Mesendoderm (in vitro differentiated cells): Measurements from ENCODE around the gene ANO6.

Experiments
- DNase-seq: peaks from one replicate; pipeline ENCODE4 v3.0.0; 2013
- H2AK5ac ChIP-seq: 2 replicates; pipeline ENCODE4 v1.6.1; 2013; ENCODE audit warnings: low read length, inconsistent platforms
- H2BK120ac ChIP-seq: 2 replicates; pipeline ENCODE4 v1.6.1; 2013; ENCODE audit warnings: low read depth, mild to moderate bottlenecking, low read length, moderate library complexity, mixed read lengths
- H2BK15ac ChIP-seq: replicated peaks from 2 replicates; pipeline ENCODE4 v1.6.1; 2013; ENCODE audit warnings: low read depth, mild to moderate bottlenecking, moderate library complexity
- H2BK5ac ChIP-seq: 2 replicates; pipeline ENCODE4 v1.6.1; 2013; ENCODE audit warnings: low read length, inconsistent platforms
- H3K18ac ChIP-seq: 2 replicates; pipeline ENCODE4 v1.6.1; 2013; ENCODE audit warnings: mild to moderate bottlenecking, low read length, mixed read lengths
- H3K23ac ChIP-seq: one replicate; pipeline ENCODE4 v1.6.1; 2013; ENCODE audit warnings: low read length
- H3K27ac ChIP-seq: 2 replicates; pipeline ENCODE4 v1.5.1; 2013; ENCODE audit warnings: low read depth, mild to moderate bottlenecking, inconsistent platforms, low read length, moderate library complexity
- H3K27me3 ChIP-seq: 2 replicates; pipeline ENCODE4 v1.6.1; 2013; ENCODE audit warnings: low read length, control low read depth, mild to moderate bottlenecking, inconsistent platforms; ENCODE audit not compliant: insufficient read depth, poor library complexity
- H3K36me3 ChIP-seq: 2 replicates; pipeline ENCODE4 v1.6.1; 2013; ENCODE audit warnings: low read length, inconsistent platforms; ENCODE audit not compliant: control insufficient read depth, insufficient read depth
- H3K4ac ChIP-seq: one replicate; pipeline ENCODE4 v1.6.1; 2013; ENCODE audit warnings: low read depth, mild to moderate bottlenecking, low read length, moderate library complexity
- H3K4me1 ChIP-seq: 2 replicates; pipeline ENCODE4 v1.6.1; 2013; ENCODE audit warnings: low read depth, low read length, inconsistent platforms; ENCODE audit not compliant: control insufficient read depth
- H3K4me2 ChIP-seq: 2 replicates; pipeline ENCODE4 v1.6.1; 2013; ENCODE audit warnings: low read length
- H3K4me3 ChIP-seq: 2 replicates; pipeline ENCODE4 v1.5.1; 2013; ENCODE audit warnings: mild to moderate bottlenecking, low read length
- H3K56ac ChIP-seq: one replicate; pipeline ENCODE4 v1.6.1; 2013; ENCODE audit warnings: low read length
- H3K79me1 ChIP-seq: 2 replicates; pipeline ENCODE4 v1.6.1; 2013; ENCODE audit warnings: low read length, inconsistent platforms
- H3K79me2 ChIP-seq: 2 replicates; pipeline ENCODE4 v1.6.1; 2013; ENCODE audit warnings: mild to moderate bottlenecking, low read length; ENCODE audit not compliant: control insufficient read depth, insufficient read depth
- H3K9ac ChIP-seq: 2 replicates; pipeline ENCODE4 v1.6.1; 2013; ENCODE audit warnings: low read length, inconsistent platforms
- H4K5ac ChIP-seq: one replicate; pipeline ENCODE4 v1.6.1; 2013; ENCODE audit warnings: low read length
- H4K8ac ChIP-seq: one replicate; pipeline ENCODE4 v1.6.1; 2013; ENCODE audit warnings: low read depth, mild to moderate bottlenecking, control low read depth, low read length, moderate library complexity
- WGBS: extraction: QIAGEN DNeasy Blood & Tissue Kit; methylation state at CpG from one replicate; pipeline ENCODE4 v1.1.7; 2013; ENCODE audit warnings: low lambda C conversion rate, missing lambda C conversion rate; ENCODE audit not compliant: insufficient coverage; ENCODE audit errors: extremely low coverage; 5-methylcytosine and 5-hydroxymethylcytosine counted together

The ANO6 gene

DNA sequence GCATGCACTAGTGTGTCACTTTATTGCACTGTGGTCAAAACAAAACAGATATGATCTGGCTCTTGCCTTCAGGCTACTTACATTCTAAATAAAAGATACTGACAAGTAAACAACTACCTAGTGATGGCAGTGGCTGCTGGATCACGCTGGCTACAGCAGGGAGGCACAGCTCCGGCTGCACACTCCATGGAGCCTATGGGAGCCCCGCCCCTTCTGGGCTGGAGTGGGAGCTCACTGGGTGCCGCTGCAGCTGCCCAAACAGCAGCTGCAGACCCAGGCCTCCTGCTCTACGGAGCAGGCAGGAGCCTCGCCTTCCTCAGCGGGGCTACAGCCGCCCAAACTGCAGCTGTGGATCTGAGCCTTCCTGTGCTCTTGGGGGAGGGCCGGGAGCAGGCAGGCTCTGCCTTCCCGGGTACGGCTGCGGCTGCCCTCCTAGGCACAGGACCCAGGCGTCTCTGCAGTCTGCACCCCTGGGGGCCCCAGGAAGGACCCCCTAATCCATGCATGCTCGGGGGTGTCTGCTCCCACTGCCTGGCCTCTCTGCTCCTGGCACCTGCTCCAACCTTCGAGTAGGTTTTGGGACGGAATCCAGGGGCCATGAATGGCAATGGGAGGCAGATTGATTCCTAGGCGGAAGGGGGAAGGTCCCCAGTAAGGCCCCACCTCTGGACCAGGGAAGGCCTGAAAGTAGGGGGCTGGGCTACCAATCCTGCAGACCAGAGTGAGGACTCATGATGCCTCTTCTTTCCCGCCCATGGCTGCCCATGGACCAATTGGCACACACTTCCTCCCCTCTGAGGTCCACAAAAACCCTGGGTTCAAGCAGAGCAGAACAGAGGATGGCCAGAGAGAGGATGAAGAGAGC is 253.1 kb downstream of the ANO6 start:
- Histone ChIP-seq H3K56ac (no peak overlapping the region), H3K23ac (no peak overlapping the region), H3K79me1 (no peaks in the 10 kb centered on the region), H3K4ac (no peak overlapping the region), H3K9ac (no peak overlapping the region), H3K79me2 (no peaks in the 10 kb centered on the region), H2BK120ac (no peak overlapping the region), H2BK15ac (no peak overlapping the region), H3K27me3 (no peaks in the 10 kb centered on the region), H3K4me1 (no peaks in the 10 kb centered on the region), H3K36me3 (no peaks in the 10 kb centered on the region), H2BK5ac (no peak overlapping the region), H3K27ac (no peak overlapping the region), H2AK5ac (no peak overlapping the region), H4K8ac (no peak overlapping the region), H4K5ac (no peak overlapping the region), H3K4me2 (no peak overlapping the region), H3K18ac (no peak overlapping the region), H3K4me3 (no peak overlapping the region)
- WGBS = no CpG with 5 or more reads among the region's 18 CpGs
- DNase-seq = no peak

DNA sequence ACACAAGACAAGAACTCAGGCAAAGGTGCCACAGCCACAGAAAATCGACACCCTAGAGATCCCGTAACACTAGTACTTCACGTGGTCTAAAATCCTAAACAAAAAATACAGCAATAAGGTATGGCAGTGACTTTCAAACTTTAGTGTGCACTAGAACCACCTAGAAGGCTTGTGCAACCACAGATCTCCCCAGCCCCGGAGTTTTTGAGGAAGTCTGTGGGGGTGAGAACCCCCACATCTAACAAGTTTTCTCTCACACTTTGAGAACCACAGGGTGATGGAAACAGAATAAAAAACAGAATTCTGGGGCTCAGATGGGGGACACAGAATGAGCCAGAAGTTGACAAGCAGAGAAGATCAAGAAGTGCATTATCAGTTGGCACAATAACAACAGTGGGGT is 254.0 kb downstream of the ANO6 start:
- Histone ChIP-seq H3K18ac (no peak overlapping the region), H2BK120ac (no peak overlapping the region), H3K79me2 (no peaks in the 10 kb centered on the region), H3K27me3 (no peaks in the 10 kb centered on the region), H2BK5ac (no peak overlapping the region), H2BK15ac (no peak overlapping the region), H3K4me1 (no peaks in the 10 kb centered on the region), H4K8ac (no peak overlapping the region), H3K4ac (no peak overlapping the region), H2AK5ac (no peak overlapping the region), H3K23ac (no peak overlapping the region), H3K4me3 (no peak overlapping the region), H4K5ac (no peak overlapping the region), H3K36me3 (no peaks in the 10 kb centered on the region), H3K4me2 (no peak overlapping the region), H3K56ac (no peak overlapping the region), H3K79me1 (no peaks in the 10 kb centered on the region), H3K9ac (no peak overlapping the region), H3K27ac (no peak overlapping the region)
- DNase-seq = no peak
- WGBS = no CpG with 5 or more reads among the region's 4 CpGs

DNA sequence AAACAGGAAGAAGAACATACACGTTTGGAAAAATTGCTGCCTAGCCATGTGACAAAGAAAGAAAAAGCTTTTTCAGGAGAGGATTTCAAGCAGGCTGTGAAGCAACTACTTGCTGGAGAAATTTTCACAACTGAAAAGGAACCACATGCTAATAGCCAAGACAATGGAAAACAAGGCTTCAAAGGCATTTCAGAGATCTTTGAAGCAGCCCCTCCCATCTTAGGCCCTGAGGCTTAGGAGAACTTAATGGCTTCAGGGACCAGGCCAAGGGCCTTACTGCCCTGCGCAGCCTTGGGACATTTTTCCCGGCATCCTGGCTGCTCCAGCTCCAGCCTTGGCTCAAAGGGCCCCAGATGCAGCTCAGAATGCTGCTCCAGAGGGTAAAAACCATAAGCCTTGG is 257.7 kb downstream of the ANO6 start:
- no peak overlapping the region for H2AK5ac ChIP-seq
- H3K56ac ChIP-seq = no peak overlapping the region
- H3K27ac ChIP-seq = no peak overlapping the region
- H3K4ac ChIP-seq = no peak overlapping the region
- no peaks in the 10 kb centered on the region for H3K4me1 ChIP-seq
- H3K4me3 ChIP-seq = no peak overlapping the region
- WGBS = no CpG with 5 or more reads among the region's 3 CpGs
- no peaks in the 10 kb centered on the region for H3K79me2 ChIP-seq
- DNase-seq = peak; percentile 27
- no peak overlapping the region for H2BK5ac ChIP-seq
- no peak overlapping the region for H4K8ac ChIP-seq
- no peak overlapping the region for H2BK15ac ChIP-seq
- no peak overlapping the region for H2BK120ac ChIP-seq
- no peak overlapping the region for H3K23ac ChIP-seq
- H3K36me3 ChIP-seq = no peaks in the 10 kb centered on the region
- H3K4me2 ChIP-seq = no peak overlapping the region
- no peak overlapping the region for H4K5ac ChIP-seq
- H3K79me1 ChIP-seq = no peaks in the 10 kb centered on the region
- no peak overlapping the region for H3K9ac ChIP-seq
- H3K27me3 ChIP-seq = no peaks in the 10 kb centered on the region
- no peak overlapping the region for H3K18ac ChIP-seq

DNA sequence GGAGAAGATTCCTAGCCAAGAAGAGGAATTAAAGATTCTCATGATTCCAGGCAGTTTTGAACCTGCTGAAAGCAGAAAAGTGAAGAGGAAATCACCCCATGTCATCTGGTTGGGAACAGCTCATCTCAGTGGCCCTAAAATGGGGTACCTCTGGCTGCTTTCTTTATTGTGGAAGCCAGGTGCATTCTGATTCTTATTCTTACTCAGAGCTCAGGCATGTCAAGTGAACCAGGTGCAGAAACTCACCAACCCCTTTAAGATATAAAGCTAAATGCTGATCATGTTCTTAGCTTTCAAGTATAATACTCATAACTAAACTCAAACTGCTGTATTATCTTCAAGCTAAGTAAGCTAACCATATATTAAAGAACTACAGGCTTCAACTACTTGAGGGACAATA is 259.7 kb downstream of the ANO6 start:
- Histone ChIP-seq H3K4me3 (no peak overlapping the region), H3K9ac (no peak overlapping the region), H2BK15ac (no peak overlapping the region), H3K18ac (no peak overlapping the region), H4K5ac (no peak overlapping the region), H3K36me3 (no peaks in the 10 kb centered on the region), H4K8ac (no peak overlapping the region), H3K79me1 (no peaks in the 10 kb centered on the region), H3K4ac (no peak overlapping the region), H3K27me3 (no peaks in the 10 kb centered on the region), H3K23ac (no peak overlapping the region), H2AK5ac (no peak overlapping the region), H3K27ac (no peak overlapping the region), H2BK5ac (no peak overlapping the region), H2BK120ac (no peak overlapping the region), H3K56ac (no peak overlapping the region), H3K79me2 (no peaks in the 10 kb centered on the region), H3K4me1 (no peaks in the 10 kb centered on the region), H3K4me2 (no peak overlapping the region)
- no peak for DNase-seq

DNA sequence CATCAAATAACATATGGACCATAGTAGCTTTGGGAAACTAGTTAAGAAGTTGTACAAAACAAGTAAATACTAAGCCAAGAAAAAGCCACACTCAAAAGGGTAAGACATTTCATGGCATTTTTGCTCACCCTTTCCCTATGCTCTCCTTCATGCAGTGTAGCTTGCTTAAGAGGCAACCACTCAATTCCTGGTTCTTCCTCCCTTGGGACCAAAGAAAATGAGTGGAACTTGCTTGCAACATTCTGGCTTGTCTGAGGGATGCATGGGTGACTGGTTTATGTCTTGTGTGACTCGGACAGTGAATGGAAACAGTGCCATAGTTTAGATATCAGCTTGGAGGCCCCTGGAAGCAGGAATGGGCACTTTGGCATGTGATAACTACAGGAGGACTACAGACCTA is 261.6 kb downstream of the ANO6 start:
- no peak overlapping the region for H3K18ac ChIP-seq
- H2BK120ac ChIP-seq = no peak overlapping the region
- H3K4me1 ChIP-seq = no peaks in the 10 kb centered on the region
- H3K23ac ChIP-seq = no peak overlapping the region
- H3K27ac ChIP-seq = no peak overlapping the region
- no peak overlapping the region for H3K9ac ChIP-seq
- no peak overlapping the region for H3K56ac ChIP-seq
- no peak for DNase-seq
- H3K4me3 ChIP-seq = no peak overlapping the region
- no peak overlapping the region for H2AK5ac ChIP-seq
- H3K36me3 ChIP-seq = no peaks in the 10 kb centered on the region
- no peak overlapping the region for H3K4ac ChIP-seq
- H3K4me2 ChIP-seq = no peak overlapping the region
- H2BK15ac ChIP-seq = no peak overlapping the region
- H3K79me1 ChIP-seq = no peaks in the 10 kb centered on the region
- no peaks in the 10 kb centered on the region for H3K27me3 ChIP-seq
- H3K79me2 ChIP-seq = no peaks in the 10 kb centered on the region
- H2BK5ac ChIP-seq = no peak overlapping the region
- no peak overlapping the region for H4K8ac ChIP-seq
- no peak overlapping the region for H4K5ac ChIP-seq
- no CpG with 5 or more reads among the region's 1 CpG for WGBS

DNA sequence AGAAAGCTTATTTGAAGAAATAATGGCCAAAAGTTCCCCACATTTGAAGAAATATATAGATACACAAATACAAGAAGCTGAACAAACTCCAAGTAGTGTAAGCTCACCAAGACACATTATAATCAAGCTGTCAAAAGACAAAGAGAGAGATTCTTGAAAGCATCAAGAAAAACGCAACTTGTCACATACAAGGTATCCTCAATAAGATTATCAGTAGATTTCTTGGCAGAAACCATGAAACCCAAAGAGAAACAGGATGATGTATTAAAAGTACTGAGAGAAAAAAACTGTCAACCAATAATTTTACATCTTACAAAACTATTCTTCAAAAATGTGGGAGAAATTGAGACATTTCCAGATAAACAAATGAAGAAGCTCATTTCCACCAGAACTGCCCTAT is 263.0 kb downstream of the ANO6 start:
- H2BK5ac ChIP-seq = no peak overlapping the region
- no peak overlapping the region for H2BK120ac ChIP-seq
- no peak overlapping the region for H3K23ac ChIP-seq
- H3K9ac ChIP-seq = no peak overlapping the region
- DNase-seq = no peak
- no peak overlapping the region for H3K27ac ChIP-seq
- no peak overlapping the region for H3K4me3 ChIP-seq
- no CpG with 5 or more reads among the region's 1 CpG for WGBS
- no peaks in the 10 kb centered on the region for H3K79me1 ChIP-seq
- H3K79me2 ChIP-seq = no peaks in the 10 kb centered on the region
- no peak overlapping the region for H3K56ac ChIP-seq
- H3K36me3 ChIP-seq = no peaks in the 10 kb centered on the region
- no peak overlapping the region for H3K4me2 ChIP-seq
- no peaks in the 10 kb centered on the region for H3K4me1 ChIP-seq
- H3K27me3 ChIP-seq = no peaks in the 10 kb centered on the region
- H3K18ac ChIP-seq = no peak overlapping the region
- H2AK5ac ChIP-seq = no peak overlapping the region
- H4K5ac ChIP-seq = no peak overlapping the region
- H3K4ac ChIP-seq = no peak overlapping the region
- no peak overlapping the region for H2BK15ac ChIP-seq
- H4K8ac ChIP-seq = no peak overlapping the region
